Kidney (tissue), 14 donors: ENCODE measurements around the gene SOX15. TPM values are rescaled to one million over a fixed set of nuclear protein-coding genes. Genes with fewer than 3 reads are reported as not detected.
A peak's percentile ranks its signal among the peaks of the same experiment; 100 is the strongest.

Source experiments
- DNase-seq, 5 donors: peaks; one replicate each; pipeline ENCODE4 v3.0.0-alpha.2; 2013 to 2020
- FAIRE-seq: peaks from 2 replicates; lab custom pipeline; 2012; peaks lifted over from hg19 to GRCh38; lab: Jason Lieb, UNC
- H3K27ac ChIP-seq, 2 donors: one replicate each; pipeline ENCODE4 v1.7.0; 2013; ENCODE audit warnings: low read depth in 2 of 2, low read length in 2 of 2, inconsistent platforms in 1 of 2
- H3K27me3 ChIP-seq: one replicate; pipeline ENCODE4 v1.7.1; 2013; ENCODE audit warnings: low read length, inconsistent platforms; ENCODE audit not compliant: control insufficient read depth, insufficient read depth
- H3K36me3 ChIP-seq, 3 donors: one replicate each; pipeline versions ENCODE4 v1.7.0 to v1.7.1; 2013; ENCODE audit warnings: low read length in 3 of 3, control low read depth in 1 of 3, inconsistent platforms in 1 of 3; ENCODE audit not compliant: insufficient read depth in 3 of 3, control insufficient read depth in 2 of 3
- H3K4me1 ChIP-seq, 3 donors: one replicate each; pipeline versions ENCODE4 v1.7.0 to v1.7.1; 2013; ENCODE audit warnings: low read length in 3 of 3, inconsistent platforms in 1 of 3, low read depth in 1 of 3; ENCODE audit not compliant: control insufficient read depth in 2 of 3, insufficient read depth in 2 of 3
- H3K4me3 ChIP-seq, 3 donors: one replicate each; pipeline versions ENCODE4 v1.7.0 to v1.8.1; 2013; ENCODE audit warnings: low read length in 3 of 3, control low read depth in 1 of 3, inconsistent platforms in 1 of 3
- H3K9ac ChIP-seq, 3 donors: one replicate each; pipeline versions ENCODE4 v1.7.0 to v1.7.1; 2013; ENCODE audit warnings: low read length in 3 of 3, control low read depth in 1 of 3, inconsistent platforms in 1 of 3
- H3K9me3 ChIP-seq, 3 donors: one replicate each; pipeline versions ENCODE4 v1.7.0 to v1.7.1; 2013; ENCODE audit warnings: low read length in 3 of 3, control low read depth in 1 of 3, inconsistent platforms in 1 of 3; ENCODE audit not compliant: control insufficient read depth in 2 of 3, insufficient read depth in 1 of 3
- CTCF ChIP-seq: IDR thresholded peaks from 3 replicates; pipeline ENCODE4 v1.5.1; 2012; ENCODE audit warnings: mild to moderate bottlenecking, moderate library complexity, borderline replicate concordance; ENCODE audit not compliant: insufficient read depth; ENCODE audit errors: extremely low read depth
- intact Hi-C: fragments of 100-400 bp; cut with DNase I; formaldehyde crosslinking; loops from one replicate; pipeline ENCODE4 v1.11.1; 2022
- polyA plus RNA-seq: library from polyadenylated mRNA; stranded (reverse); fragments of 350-450 nt; fragmentation: Illumina TruSeq; extraction: RNeasy Lipid Tissue Mini Kit (QIAGEN cat#74804); gene quantifications from one replicate; pipeline ENCODE4 v1.2.3, GENCODE V29; 2014; ENCODE audit warnings: low read depth, low replicate concordance; ENCODE audit not compliant: insufficient read depth
- total RNA-seq: library from RNA; stranded (reverse); fragmentation: NEBNext Ultra II Directional; extraction: Animal tissue kit (Norgen Biotek cat#: 25700); gene quantifications from one replicate; pipeline ENCODE4 v1.2.1, GENCODE V29; 2021
- donor health status: control.
- donor health status: control.
- donor health status: control.
- donor health status: control.
- donor health status: control.
- donor health status: DM: yes; HTN: yes; CAD: no.
- donor health status: Normal renal cell carcinoma (clear cell type).

The SOX15 gene
- total and polyA plus RNA-seq, 2 donors from 2014 or later: 0.80 to 0.88 TPM

- DNase-seq (peak in 2 of 5 donors; percentile 22 to 23), FAIRE-seq (no peak)
- Histone ChIP-seq H3K4me3 (peak overlapping the region; percentile 51 to 93 (median 81)), H3K9me3 (no peaks in the 10 kb centered on the region), H3K27me3 (no peaks in the 10 kb centered on the region), H3K36me3 (peaks cover 0 to 3% (median 2%) of the 10 kb centered on the region in 3 donors), H3K4me1 (peaks cover 4 to 22% (median 17%) of the 10 kb centered on the region in 3 donors), H3K9ac (peak overlapping the region; percentile 52 to 93 (median 61)), H3K27ac (peak overlapping the region; percentile 68 to 87)
- intact Hi-C loops: no loop called here
- no peak for TF ChIP-seq CTCF
Measured at GRCh38 chr17:7613769-7614424, 24.0 kb upstream of the SOX15 start.

GRCh38 chr17:7612294-7612640, 22.4 kb upstream of the SOX15 start:
- H3K36me3 ChIP-seq: peaks cover 2 to 3% (median 3%) of the 10 kb centered on the region in 3 donors
- peak overlapping the region in 2 of 3 donors; percentile 3 to 28 for H3K4me3 ChIP-seq
- no peak for FAIRE-seq
- H3K9me3 ChIP-seq: no peaks in the 10 kb centered on the region
- no peak for TF ChIP-seq CTCF
- DNase-seq: peak in 1 of 5 donors; percentile 48
- H3K27ac ChIP-seq: peak overlapping the region in 1 of 2 donors; percentile 15
- H3K27me3 ChIP-seq: no peaks in the 10 kb centered on the region
- intact Hi-C loops: no loop called here
- H3K4me1 ChIP-seq: peaks cover 4 to 22% (median 17%) of the 10 kb centered on the region in 3 donors
- peak overlapping the region in 1 of 3 donors; percentile 53 for H3K9ac ChIP-seq

GRCh38 chr17:7611635-7612293, 21.9 kb upstream of the SOX15 start:
- intact Hi-C loops: no loop called here
- Histone ChIP-seq H3K9ac (peak overlapping the region in 2 of 3 donors; percentile 23 to 53), H3K27ac (peak overlapping the region in 1 of 2 donors; percentile 15), H3K36me3 (peaks cover 2 to 3% (median 3%) of the 10 kb centered on the region in 3 donors), H3K4me1 (peaks cover 4 to 22% (median 17%) of the 10 kb centered on the region in 3 donors), H3K4me3 (peak overlapping the region; percentile 3 to 28 (median 7)), H3K9me3 (no peaks in the 10 kb centered on the region), H3K27me3 (no peaks in the 10 kb centered on the region)
- no peak for TF ChIP-seq CTCF
- DNase-seq (no peak), FAIRE-seq (no peak)
